Endothelial cell of umbilical vein (primary cell): ENCODE data around the gene SCAF11. TPM values are rescaled to one million over a fixed set of nuclear protein-coding genes. Genes with fewer than 3 reads are reported as not detected.

ENCODE experiments used
- BruUV-seq: library from RNA; stranded (reverse); fragments of 400-500 nt; replicated peaks from 2 replicates; lab custom pipeline; 2021; lab: Mats Ljungman, UMichigan
- CTCF ChIA-PET: fragments of 300-600, 350-600 bp; sonication (Branson Sonifier 250); formaldehyde crosslinking; loops from one replicate; lab custom pipeline; 2021; ENCODE audit warnings: antibody characterized with exemption, inconsistent platforms; lab: Charles Lee
- POLR2A ChIA-PET: fragments of 300-600, 350-600 bp; sonication (Branson Sonifier 250); formaldehyde crosslinking; loops from one replicate; lab custom pipeline; 2021; ENCODE audit warnings: antibody characterized with exemption, inconsistent platforms; lab: Charles Lee
- DNase-seq: peaks from one replicate; pipeline ENCODE4 v3.0.0-alpha.2; 2011; ENCODE audit warnings: low read depth, low spot score
- FAIRE-seq: peaks from 2 replicates; lab custom pipeline; 2011; peaks lifted over from hg19 to GRCh38; lab: Jason Lieb, UNC
- H2AFZ ChIP-seq: 2 replicates; pipeline ENCODE4 v1.6.0; 2012; ENCODE audit warnings: low read depth, low read length, control low read depth, inconsistent platforms
- H3K27ac ChIP-seq: 2 replicates; pipeline ENCODE4 v1.5.1; 2011; ENCODE audit warnings: low read depth, mild to moderate bottlenecking, control low read depth, low read length, moderate library complexity; ENCODE audit not compliant: insufficient read depth
- H3K27me3 ChIP-seq, 2 experiments: 2 replicates each; pipeline versions ENCODE4 v1.6.0 to v1.6.1; 2011; ENCODE audit warnings: low read length in 2 of 2, mixed read lengths in 1 of 2; ENCODE audit not compliant: control insufficient read depth in 2 of 2, insufficient read depth in 2 of 2
- H3K36me3 ChIP-seq, 2 experiments: 2 replicates in 1 of 2; 3 replicates in 1 of 2; pipeline ENCODE4 v1.5.1; 2011; ENCODE audit warnings: low read length in 2 of 2, mild to moderate bottlenecking in 1 of 2, moderate library complexity in 1 of 2; ENCODE audit not compliant: control insufficient read depth in 2 of 2, insufficient read depth in 2 of 2; ENCODE audit errors: extremely low read depth in 1 of 2
- H3K4me1 ChIP-seq: 3 replicates; pipeline ENCODE4 v1.5.1; 2011; ENCODE audit warnings: mild to moderate bottlenecking, low read length; ENCODE audit not compliant: control insufficient read depth, insufficient read depth; ENCODE audit errors: extremely low read depth
- H3K4me2 ChIP-seq: 2 replicates; pipeline ENCODE4 v1.6.1; 2011; ENCODE audit warnings: low read length, control low read depth, mixed read lengths; ENCODE audit not compliant: insufficient read depth
- H3K4me3 ChIP-seq, 3 experiments: fragments of 200-600 bp in 1 of 3; sonication (generic), shearing (Covaris generic) in 1 of 3; replicated peaks in 1 of 3; 2 replicates each; pipeline ENCODE4 v1.5.1; 2011 to 2016; ENCODE audit warnings: control low read depth in 3 of 3, low read length in 3 of 3, mild to moderate bottlenecking in 2 of 3, inconsistent platforms in 1 of 3, low read depth in 1 of 3, moderate library complexity in 1 of 3; ENCODE audit not compliant: insufficient read depth in 1 of 3
- H3K79me2 ChIP-seq: 2 replicates; pipeline ENCODE4 v1.6.0; 2012; ENCODE audit warnings: low read length, inconsistent platforms; ENCODE audit not compliant: control insufficient read depth, insufficient read depth
- H3K9ac ChIP-seq: replicated peaks from 2 replicates; pipeline ENCODE3; 2011; ENCODE audit warnings: low read length, control low read depth; ENCODE audit not compliant: insufficient read depth; ENCODE audit errors: extremely low read depth
- H3K9me1 ChIP-seq: replicated peaks from 3 replicates; pipeline ENCODE4 v1.6.0; 2011; ENCODE audit warnings: mild to moderate bottlenecking, low read length; ENCODE audit not compliant: control insufficient read depth, insufficient read depth; ENCODE audit errors: extremely low read depth
- H3K9me3 ChIP-seq: replicated peaks from 2 replicates; pipeline ENCODE4 v1.5.1; 2012; ENCODE audit warnings: low read length, inconsistent platforms; ENCODE audit not compliant: control insufficient read depth, insufficient read depth
- H4K20me1 ChIP-seq: replicated peaks from 2 replicates; pipeline ENCODE3; 2011; ENCODE audit warnings: mild to moderate bottlenecking, low read length; ENCODE audit not compliant: control insufficient read depth, insufficient read depth; ENCODE audit errors: extremely low read depth
- EZH2 ChIP-seq: IDR thresholded peaks from 2 replicates; pipeline ENCODE4 v1.6.1; 2012; ENCODE audit warnings: borderline replicate concordance, low read depth, mild to moderate bottlenecking, moderate library complexity, low read length, inconsistent platforms; ENCODE audit not compliant: severe bottlenecking
- FOS ChIP-seq: IDR thresholded peaks from 2 replicates; pipeline ENCODE4 v1.6.1; 2011; ENCODE audit warnings: mild to moderate bottlenecking, low read length, moderate library complexity, borderline replicate concordance; ENCODE audit not compliant: insufficient read depth
- GATA2 ChIP-seq: IDR thresholded peaks from 2 replicates; pipeline ENCODE4 v1.7.0; 2011; ENCODE audit warnings: low read depth, mild to moderate bottlenecking, moderate library complexity, mixed read lengths, low read length; ENCODE audit not compliant: insufficient read length, insufficient read depth
- JUN ChIP-seq: IDR thresholded peaks from 2 replicates; pipeline ENCODE4 v1.6.1; 2011; ENCODE audit warnings: borderline replicate concordance, low read depth; ENCODE audit not compliant: insufficient read length, insufficient read depth
- MYC ChIP-seq: IDR thresholded peaks from one replicate; pipeline ENCODE4 v1.6.1; 2011; ENCODE audit warnings: mild to moderate bottlenecking, low read depth, low read length
- POLR2A ChIP-seq: IDR thresholded peaks from 2 replicates; pipeline ENCODE4 v1.6.1; 2012; ENCODE audit warnings: low read depth, mild to moderate bottlenecking, control low read depth, low read length
- POLR2AphosphoS5 ChIP-seq: IDR thresholded peaks from 2 replicates; pipeline ENCODE4 v1.6.1; 2012; ENCODE audit warnings: low read depth, mild to moderate bottlenecking, control low read depth, low read length, moderate library complexity; ENCODE audit not compliant: insufficient read depth
- dilution Hi-C: fragments of 300-500 bp; cut with MboI; formaldehyde crosslinking; loops from one replicate; pipeline ENCODE4 v1.15.0; 2019; ENCODE audit warnings: low sequenced_read_pairs; ENCODE audit not compliant: extremely low pct_ligation_motif_present
- intact Hi-C: fragments of 100-400 bp; cut with micrococcal nuclease; formaldehyde crosslinking; loops from one replicate; pipeline ENCODE4 v1.10.0; 2022
- polyA plus RNA-seq, 4 experiments: library from polyadenylated mRNA; depleted of rRNA in 3 of 4; stranded (reverse) in 3 of 4; unstranded in 1 of 4; fragments of >200 nt; gene quantifications; 2 replicates each; pipeline versions ENCODE4 v1.2.1 to v1.2.3, GENCODE V29; 2011 to 2012; ENCODE audit warnings: missing spikeins in 1 of 4
- total RNA-seq: library from RNA; stranded (reverse); gene quantifications from 2 replicates; pipeline ENCODE4 v1.2.3, GENCODE V29; 2021
- TF ChIP-seq, protein P1 (sequence below), 2 donors: IDR thresholded peaks; 1 replicate in 1 of 2; 2 replicates in 1 of 2; pipeline ENCODE4 v1.5.1; 2011; ENCODE audit warnings: low read length in 2 of 2, mild to moderate bottlenecking in 2 of 2, moderate library complexity in 2 of 2, control low read depth in 1 of 2, inconsistent platforms in 1 of 2, low read depth in 1 of 2; ENCODE audit not compliant: insufficient read depth in 1 of 2; ENCODE audit errors: extremely low read depth in 1 of 2
- TF ChIP-seq, protein P2 (sequence below): IDR thresholded peaks from 2 replicates; pipeline ENCODE4 v1.6.1; 2011; ENCODE audit not compliant: insufficient read depth, insufficient read length

Gene SCAF11
- total and polyA plus RNA-seq, 2 donors (not counting 3 experiments of a cell fraction or from before 2014, with no cell fraction given) = 20.9 to 109 TPM

DNA sequence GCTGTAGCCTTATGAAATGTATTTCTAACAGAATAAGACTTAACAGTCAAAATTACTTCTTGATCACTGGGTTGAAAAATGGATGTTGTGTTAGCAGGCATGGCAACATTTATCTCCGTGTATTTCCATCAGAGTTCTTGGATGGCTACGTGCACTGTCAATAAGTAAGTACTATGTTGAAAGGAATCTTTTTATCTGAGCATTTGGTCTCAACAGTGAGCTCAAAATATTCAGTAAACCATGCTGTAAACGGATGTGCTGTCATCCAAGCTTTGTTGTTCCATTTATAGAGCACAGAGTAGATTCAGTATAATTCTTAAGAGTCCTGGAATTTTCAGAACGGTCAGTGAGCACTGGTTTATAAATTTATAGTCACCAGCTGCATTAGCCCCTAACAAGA lies 15.5 kb downstream of the SCAF11 start:
- no peak overlapping the region for H3K4me2 ChIP-seq
- peaks cover 89% of the 10 kb centered on the region for H3K79me2 ChIP-seq
- TF ChIP-seq JUN (no peak), POLR2AphosphoS5 (no peak), EZH2 (no peak), MYC (no peak), FOS (no peak), POLR2A (no peak), GATA2 (no peak)
- TF ChIP-seq, protein P1, sequence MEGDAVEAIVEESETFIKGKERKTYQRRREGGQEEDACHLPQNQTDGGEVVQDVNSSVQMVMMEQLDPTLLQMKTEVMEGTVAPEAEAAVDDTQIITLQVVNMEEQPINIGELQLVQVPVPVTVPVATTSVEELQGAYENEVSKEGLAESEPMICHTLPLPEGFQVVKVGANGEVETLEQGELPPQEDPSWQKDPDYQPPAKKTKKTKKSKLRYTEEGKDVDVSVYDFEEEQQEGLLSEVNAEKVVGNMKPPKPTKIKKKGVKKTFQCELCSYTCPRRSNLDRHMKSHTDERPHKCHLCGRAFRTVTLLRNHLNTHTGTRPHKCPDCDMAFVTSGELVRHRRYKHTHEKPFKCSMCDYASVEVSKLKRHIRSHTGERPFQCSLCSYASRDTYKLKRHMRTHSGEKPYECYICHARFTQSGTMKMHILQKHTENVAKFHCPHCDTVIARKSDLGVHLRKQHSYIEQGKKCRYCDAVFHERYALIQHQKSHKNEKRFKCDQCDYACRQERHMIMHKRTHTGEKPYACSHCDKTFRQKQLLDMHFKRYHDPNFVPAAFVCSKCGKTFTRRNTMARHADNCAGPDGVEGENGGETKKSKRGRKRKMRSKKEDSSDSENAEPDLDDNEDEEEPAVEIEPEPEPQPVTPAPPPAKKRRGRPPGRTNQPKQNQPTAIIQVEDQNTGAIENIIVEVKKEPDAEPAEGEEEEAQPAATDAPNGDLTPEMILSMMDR (IDR thresholded peaks at IDR 0.05; ENCODE audit: extremely low read depth in 1 of 2, insufficient read depth in 1 of 2, low read depth in 1 of 2, low read length in 2 of 2) = no peak
- TF ChIP-seq, protein P2, sequence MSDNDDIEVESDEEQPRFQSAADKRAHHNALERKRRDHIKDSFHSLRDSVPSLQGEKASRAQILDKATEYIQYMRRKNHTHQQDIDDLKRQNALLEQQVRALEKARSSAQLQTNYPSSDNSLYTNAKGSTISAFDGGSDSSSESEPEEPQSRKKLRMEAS = no peak
- no peak overlapping the region for H2AFZ ChIP-seq
- H3K9ac ChIP-seq = no peak overlapping the region
- peaks cover 9% of the 10 kb centered on the region for H4K20me1 ChIP-seq
- peaks cover 11% of the 10 kb centered on the region for H3K4me1 ChIP-seq
- BruUV-seq = no TSS peak
- no peaks in the 10 kb centered on the region for H3K36me3 ChIP-seq
- DNase-seq (no peak), FAIRE-seq (no peak)
- H3K9me1 ChIP-seq = no peaks in the 10 kb centered on the region
- no peaks in the 10 kb centered on the region for H3K9me3 ChIP-seq
- dilution Hi-C loops (no loop called here), intact Hi-C loops (no loop called here)
- no peaks in the 10 kb centered on the region for H3K27me3 ChIP-seq
- POLR2A ChIA-PET = no interaction called here
- H3K4me3 ChIP-seq = no peak overlapping the region
- CTCF ChIA-PET = interaction anchor here (1.3 kb wide), 1 partner anchor 11 kb away, joined by 4 read pairs; no protein-coding TSS in a partner anchor
- H3K27ac ChIP-seq = no peak overlapping the region
